OCI-LY7 (cell line): Measurements from ENCODE around the gene SMIM26. TPM values are rescaled to one million over a fixed set of nuclear protein-coding genes. Genes with fewer than 3 reads are reported as not detected.

ENCODE experiments used
- BruUV-seq: library from RNA; stranded (reverse); fragments of 400-500 nt; replicated peaks from 2 replicates; lab custom pipeline; 2021; lab: Mats Ljungman, UMichigan
- CTCF ChIA-PET: fragments of 300-600 bp; sonication (Branson Sonifier 250); formaldehyde crosslinking; loops from one replicate; lab custom pipeline; 2022; ENCODE audit warnings: antibody characterized with exemption; ENCODE audit not compliant: unreplicated experiment; lab: Charles Lee
- POLR2A ChIA-PET: fragments of 300-600 bp; sonication (Branson Sonifier 250); formaldehyde crosslinking; loops from one replicate; lab custom pipeline; 2022; ENCODE audit warnings: antibody characterized with exemption; lab: Charles Lee
- DNase-seq: peaks from one replicate; pipeline ENCODE4 v3.0.0-alpha.2; 2015; ENCODE audit warnings: low spot score
- H2AFZ ChIP-seq: fragments of 200-600 bp; sonication (generic), shearing (Covaris generic); 2 replicates; pipeline ENCODE4 v1.6.1; 2014; ENCODE audit warnings: mild to moderate bottlenecking, antibody characterized with exemption, low read length, moderate library complexity
- H3K27ac ChIP-seq: fragments of 200-600 bp; sonication (generic); 2 replicates; pipeline ENCODE4 v1.5.1; 2014; ENCODE audit warnings: mixed run types, low read depth, mild to moderate bottlenecking, moderate library complexity, low read length, inconsistent platforms; ENCODE audit not compliant: poor library complexity, severe bottlenecking
- H3K36me3 ChIP-seq: fragments of 200-600 bp; sonication (generic); 2 replicates; pipeline ENCODE4 v1.6.1; 2014; ENCODE audit warnings: mild to moderate bottlenecking, antibody characterized with exemption, low read length, moderate library complexity, mixed read lengths; ENCODE audit not compliant: insufficient read depth
- H3K4me1 ChIP-seq: fragments of 200-600 bp; sonication (generic); 2 replicates; pipeline ENCODE4 v1.5.1; 2014; ENCODE audit warnings: mild to moderate bottlenecking, low read length; ENCODE audit not compliant: insufficient read depth, poor library complexity, severe bottlenecking
- H3K4me2 ChIP-seq: fragments of 200-600 bp; sonication (generic); 2 replicates; pipeline ENCODE4 v1.6.1; 2014; ENCODE audit warnings: mild to moderate bottlenecking, low read length
- H3K4me3 ChIP-seq: fragments of 200-600 bp; sonication (generic); 2 replicates; pipeline ENCODE4 v1.5.1; 2014; ENCODE audit warnings: mild to moderate bottlenecking, low read depth, low read length; ENCODE audit not compliant: poor library complexity, severe bottlenecking
- H3K79me2 ChIP-seq: fragments of 200-600 bp; sonication (generic); 2 replicates; pipeline ENCODE4 v1.6.1; 2016; ENCODE audit warnings: low read depth, mild to moderate bottlenecking, low read length, moderate library complexity, mixed read lengths; ENCODE audit not compliant: insufficient read depth
- H3K9me2 ChIP-seq: fragments of 200-600 bp; sonication (generic); 2 replicates; pipeline ENCODE4 v1.6.1; 2016; ENCODE audit warnings: mild to moderate bottlenecking, low read length, mixed read lengths; ENCODE audit not compliant: insufficient read depth
- H3K9me3 ChIP-seq: fragments of 200-600 bp; sonication (generic); 2 replicates; pipeline ENCODE4 v1.6.1; 2014; ENCODE audit warnings: mild to moderate bottlenecking, mixed run types, low read length, mixed read lengths
- H4K20me1 ChIP-seq: fragments of 200-600 bp; sonication (generic); 2 replicates; pipeline ENCODE4 v1.6.1; 2014; ENCODE audit warnings: mild to moderate bottlenecking, antibody characterized with exemption, low read length, moderate library complexity, mixed read lengths; ENCODE audit not compliant: insufficient read depth
- EZH2phosphoT487 ChIP-seq: fragments of 200-600 bp; sonication (generic); IDR thresholded peaks from 2 replicates; pipeline ENCODE4 v1.6.1; 2018; ENCODE audit warnings: low read depth, borderline replicate concordance, mild to moderate bottlenecking, mixed run types, antibody characterized with exemption, low read length, moderate library complexity, mixed read lengths
- intact Hi-C: fragments of 100-400 bp; cut with micrococcal nuclease; formaldehyde crosslinking; loops from one replicate; pipeline ENCODE4 v1.10.0; 2022; ENCODE audit not compliant: unreplicated experiment
- total RNA-seq, 2 experiments: library from RNA; depleted of rRNA in 1 of 2; stranded (reverse); fragments of >200 nt in 1 of 2; shearing (Covaris generic) in 1 of 2; gene quantifications; 2 replicates each; pipeline ENCODE4 v1.2.3, GENCODE V29; 2014 to 2022
- TF ChIP-seq, protein P1 (sequence below): fragments of 200-600 bp; sonication (generic); conservative IDR thresholded peaks from 2 replicates; pipeline ENCODE4 v1.5.1; 2014; ENCODE audit warnings: mild to moderate bottlenecking, antibody characterized with exemption, low read length, moderate library complexity, mixed read lengths

Gene SMIM26
- total RNA-seq, 2 experiments from 2014 or later, result 71.2 to 161 TPM

DNA sequence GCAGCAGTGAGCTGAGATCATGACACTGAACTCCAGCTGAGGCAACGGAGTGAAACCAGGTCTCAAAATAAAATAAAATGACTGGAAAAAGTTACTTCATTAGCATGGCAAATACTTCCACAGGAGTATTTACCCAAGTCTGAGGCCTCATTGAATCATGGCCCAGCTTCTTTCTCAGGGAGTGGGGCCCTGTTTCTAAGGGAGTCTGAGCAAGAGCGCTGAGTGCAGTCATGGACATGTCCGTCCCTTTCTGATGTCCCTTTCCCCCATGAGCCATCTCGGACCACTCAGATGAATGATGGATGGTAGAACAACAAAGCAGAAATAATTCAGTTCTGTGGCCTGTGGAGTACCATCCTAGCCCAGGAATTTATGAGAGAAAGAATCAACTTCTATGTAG lies 12.8 kb downstream of the SMIM26 start:
- Histone ChIP-seq H3K4me2 (no peak overlapping the region), H4K20me1 (no peaks in the 10 kb centered on the region), H3K36me3 (no peaks in the 10 kb centered on the region), H3K9me2 (no peaks in the 10 kb centered on the region), H3K4me3 (no peak overlapping the region), H3K4me1 (no peaks in the 10 kb centered on the region), H2AFZ (no peak overlapping the region), H3K9me3 (no peaks in the 10 kb centered on the region), H3K27ac (no peak overlapping the region), H3K79me2 (no peaks in the 10 kb centered on the region)
- ChIA-PET POLR2A (interaction anchor here (0.6 to 1.5 kb wide), 4 partner anchors 9 to 635 kb away, joined by 3 to 4 read pairs (median 4); no protein-coding TSS in a partner anchor), CTCF (no interaction called here)
- no TSS peak for BruUV-seq
- TF ChIP-seq, protein P1, sequence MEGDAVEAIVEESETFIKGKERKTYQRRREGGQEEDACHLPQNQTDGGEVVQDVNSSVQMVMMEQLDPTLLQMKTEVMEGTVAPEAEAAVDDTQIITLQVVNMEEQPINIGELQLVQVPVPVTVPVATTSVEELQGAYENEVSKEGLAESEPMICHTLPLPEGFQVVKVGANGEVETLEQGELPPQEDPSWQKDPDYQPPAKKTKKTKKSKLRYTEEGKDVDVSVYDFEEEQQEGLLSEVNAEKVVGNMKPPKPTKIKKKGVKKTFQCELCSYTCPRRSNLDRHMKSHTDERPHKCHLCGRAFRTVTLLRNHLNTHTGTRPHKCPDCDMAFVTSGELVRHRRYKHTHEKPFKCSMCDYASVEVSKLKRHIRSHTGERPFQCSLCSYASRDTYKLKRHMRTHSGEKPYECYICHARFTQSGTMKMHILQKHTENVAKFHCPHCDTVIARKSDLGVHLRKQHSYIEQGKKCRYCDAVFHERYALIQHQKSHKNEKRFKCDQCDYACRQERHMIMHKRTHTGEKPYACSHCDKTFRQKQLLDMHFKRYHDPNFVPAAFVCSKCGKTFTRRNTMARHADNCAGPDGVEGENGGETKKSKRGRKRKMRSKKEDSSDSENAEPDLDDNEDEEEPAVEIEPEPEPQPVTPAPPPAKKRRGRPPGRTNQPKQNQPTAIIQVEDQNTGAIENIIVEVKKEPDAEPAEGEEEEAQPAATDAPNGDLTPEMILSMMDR, result no peak
- no peak for TF ChIP-seq EZH2phosphoT487
- intact Hi-C loops, result no loop called here
- DNase-seq, result no peak

DNA sequence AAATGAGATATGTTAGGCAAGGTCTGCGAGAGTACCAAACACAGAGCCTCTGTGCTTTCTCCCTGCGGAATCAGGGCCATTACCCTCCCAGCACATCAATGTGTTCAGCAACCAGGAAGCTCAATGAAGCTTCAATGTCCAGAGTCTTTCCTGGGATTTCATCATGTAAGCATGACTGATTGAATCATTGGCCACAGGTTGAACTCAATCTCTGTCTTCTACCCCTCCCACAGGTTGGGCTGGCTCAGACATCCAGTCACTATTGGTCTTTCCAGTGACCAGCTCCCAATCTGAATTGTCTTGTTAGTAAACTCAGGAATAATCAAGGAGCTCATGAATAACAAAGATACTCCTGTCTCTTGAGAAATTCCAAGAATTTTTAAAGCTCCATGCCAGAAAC lies 17.9 kb downstream of the SMIM26 start:
- Histone ChIP-seq H3K4me1 (peaks cover 15% of the 10 kb centered on the region), H3K27ac (no peak overlapping the region), H3K9me3 (no peaks in the 10 kb centered on the region), H3K4me3 (no peak overlapping the region), H3K79me2 (no peaks in the 10 kb centered on the region; the same call in 1 of the 2 replicates), H4K20me1 (no peaks in the 10 kb centered on the region), H2AFZ (no peak overlapping the region), H3K36me3 (no peaks in the 10 kb centered on the region), H3K4me2 (no peak overlapping the region), H3K9me2 (no peaks in the 10 kb centered on the region)
- TF ChIP-seq, protein P1, result no peak
- TF ChIP-seq EZH2phosphoT487, result no peak
- intact Hi-C loops, result loop anchor here (5.0 kb wide), 1 partner anchor 173 kb away; no protein-coding TSS in a partner anchor
- no peak for DNase-seq
- ChIA-PET POLR2A (interaction anchor here (0.5 to 1.5 kb wide), 3 partner anchors 9 to 20 kb away, joined by 4 to 6 read pairs (median 5); partner anchors contain the start of gene SMIM26), CTCF (interaction anchor here (0.5 kb wide), 1 partner anchor 1015 kb away, joined by 3 read pairs; the partner anchor contains the start of gene DSTN)
- BruUV-seq, result no TSS peak
